Muscle layer of colon (tissue), 2 donors: ENCODE results near the gene USP4.

Experiments
- H3K27ac ChIP-seq: one replicate; pipeline ENCODE4 v1.7.0; 2013; ENCODE audit warnings: low read depth, mild to moderate bottlenecking, low read length, moderate library complexity
- H3K27me3 ChIP-seq, 2 donors: one replicate each; pipeline ENCODE4 v1.7.0; 2013; ENCODE audit warnings: low read length in 2 of 2, mild to moderate bottlenecking in 2 of 2; ENCODE audit not compliant: insufficient read depth in 2 of 2, control insufficient read depth in 1 of 2
- H3K36me3 ChIP-seq: one replicate; pipeline ENCODE4 v1.7.0; 2013; ENCODE audit warnings: mild to moderate bottlenecking, low read length; ENCODE audit not compliant: insufficient read depth
- H3K4me1 ChIP-seq: one replicate; pipeline ENCODE4 v1.7.0; 2013; ENCODE audit warnings: mild to moderate bottlenecking, low read length; ENCODE audit not compliant: insufficient read depth
- H3K4me3 ChIP-seq, 2 donors: one replicate each; pipeline ENCODE4 v1.7.0; 2013; ENCODE audit warnings: low read length in 2 of 2, low read depth in 1 of 2, mild to moderate bottlenecking in 1 of 2, moderate library complexity in 1 of 2
- H3K9ac ChIP-seq: one replicate; pipeline ENCODE4 v1.7.0; 2013; ENCODE audit warnings: low read length
- H3K9me3 ChIP-seq: one replicate; pipeline ENCODE4 v1.7.0; 2013; ENCODE audit warnings: mild to moderate bottlenecking, low read length
- donor health status: abdominal sarcoma.
- donor health status: Adenocarcinoma of cecum.

USP4 gene, protein sequence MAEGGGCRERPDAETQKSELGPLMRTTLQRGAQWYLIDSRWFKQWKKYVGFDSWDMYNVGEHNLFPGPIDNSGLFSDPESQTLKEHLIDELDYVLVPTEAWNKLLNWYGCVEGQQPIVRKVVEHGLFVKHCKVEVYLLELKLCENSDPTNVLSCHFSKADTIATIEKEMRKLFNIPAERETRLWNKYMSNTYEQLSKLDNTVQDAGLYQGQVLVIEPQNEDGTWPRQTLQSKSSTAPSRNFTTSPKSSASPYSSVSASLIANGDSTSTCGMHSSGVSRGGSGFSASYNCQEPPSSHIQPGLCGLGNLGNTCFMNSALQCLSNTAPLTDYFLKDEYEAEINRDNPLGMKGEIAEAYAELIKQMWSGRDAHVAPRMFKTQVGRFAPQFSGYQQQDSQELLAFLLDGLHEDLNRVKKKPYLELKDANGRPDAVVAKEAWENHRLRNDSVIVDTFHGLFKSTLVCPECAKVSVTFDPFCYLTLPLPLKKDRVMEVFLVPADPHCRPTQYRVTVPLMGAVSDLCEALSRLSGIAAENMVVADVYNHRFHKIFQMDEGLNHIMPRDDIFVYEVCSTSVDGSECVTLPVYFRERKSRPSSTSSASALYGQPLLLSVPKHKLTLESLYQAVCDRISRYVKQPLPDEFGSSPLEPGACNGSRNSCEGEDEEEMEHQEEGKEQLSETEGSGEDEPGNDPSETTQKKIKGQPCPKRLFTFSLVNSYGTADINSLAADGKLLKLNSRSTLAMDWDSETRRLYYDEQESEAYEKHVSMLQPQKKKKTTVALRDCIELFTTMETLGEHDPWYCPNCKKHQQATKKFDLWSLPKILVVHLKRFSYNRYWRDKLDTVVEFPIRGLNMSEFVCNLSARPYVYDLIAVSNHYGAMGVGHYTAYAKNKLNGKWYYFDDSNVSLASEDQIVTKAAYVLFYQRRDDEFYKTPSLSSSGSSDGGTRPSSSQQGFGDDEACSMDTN

DNA sequence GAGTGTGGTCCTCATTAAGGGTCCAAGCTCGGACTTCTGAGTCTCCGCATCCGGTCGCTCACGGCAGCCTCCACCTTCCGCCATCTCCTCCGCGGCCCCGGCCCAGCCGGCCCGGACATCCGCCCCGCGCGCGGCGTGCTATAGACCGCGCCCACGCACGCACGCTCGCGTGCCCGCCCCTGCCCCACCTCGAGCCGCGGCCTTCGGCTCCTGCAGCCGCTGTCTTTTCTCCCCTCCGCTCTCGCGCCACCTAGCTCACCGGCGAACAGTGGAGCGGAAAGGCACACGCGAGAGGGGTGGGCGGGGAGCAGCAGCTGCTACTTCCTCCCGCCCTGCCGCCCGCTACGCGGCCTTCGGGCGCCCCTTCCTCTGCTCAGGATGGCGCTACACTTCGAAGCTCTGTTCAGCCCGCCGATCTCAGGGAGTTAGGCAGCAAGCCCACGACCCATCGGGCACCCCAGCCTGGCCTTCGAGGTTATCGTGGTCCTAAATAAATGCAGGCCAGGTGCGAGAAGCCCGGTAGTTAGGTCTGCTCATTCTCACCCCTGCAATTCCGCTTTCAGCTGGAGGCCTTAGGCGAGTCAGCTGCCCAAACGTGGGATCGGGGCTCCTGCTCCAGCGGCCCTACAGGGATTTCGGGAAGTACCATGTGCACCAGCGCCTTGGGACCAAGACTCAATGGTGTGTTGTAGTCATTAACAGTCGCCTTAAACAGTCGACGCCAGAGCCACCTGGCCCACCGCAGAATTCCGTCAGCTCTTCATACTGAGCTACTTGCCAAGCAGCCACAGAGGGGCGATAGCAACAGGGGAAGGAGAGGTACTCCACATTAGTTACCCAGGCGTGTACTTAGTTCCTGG is at the start of gene USP4:
USP4 (minus strand) TSS at position 113 of the 860 bp plus-strand sequence; CDS start at position 84, 29 bp downstream.
- Histone ChIP-seq H3K27me3 (no peaks in the 10 kb centered on the region), H3K36me3 (peaks cover 14% of the 10 kb centered on the region), H3K4me3 (peak within 1 kb of the TSS; percentile 84 to 99), H3K9ac (peak within 1 kb of the TSS; percentile 83), H3K4me1 (peaks cover 11% of the 10 kb centered on the region), H3K27ac (peak within 1 kb of the TSS; percentile 100), H3K9me3 (no peaks in the 10 kb centered on the region)

DNA sequence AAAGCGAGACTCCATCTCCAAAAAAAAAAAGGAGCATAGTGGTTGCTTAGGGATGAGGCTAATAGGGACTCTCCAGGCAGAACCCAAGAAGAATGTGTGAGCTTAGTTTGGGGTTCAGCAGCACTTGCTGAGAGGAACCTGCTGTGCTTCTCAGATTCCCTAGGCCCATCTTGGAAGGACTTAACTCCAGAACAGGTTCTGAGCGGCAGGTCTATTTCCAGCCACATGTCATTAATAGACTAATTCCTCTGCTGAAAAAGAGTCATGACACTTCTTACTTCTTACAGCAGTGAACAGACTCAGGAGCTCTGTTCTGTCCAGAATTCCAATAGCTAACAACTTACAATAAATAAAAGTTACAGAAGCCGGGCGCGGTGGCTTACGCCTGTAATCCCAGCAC is 49.4 kb upstream of the USP4 start:
- no peaks in the 10 kb centered on the region for H3K27me3 ChIP-seq
- H3K36me3 ChIP-seq, result no peaks in the 10 kb centered on the region
- peaks cover 14% of the 10 kb centered on the region for H3K4me1 ChIP-seq
- H3K4me3 ChIP-seq, result no peak overlapping the region
- H3K9ac ChIP-seq, result no peak overlapping the region
- H3K27ac ChIP-seq, result no peak overlapping the region
- no peaks in the 10 kb centered on the region for H3K9me3 ChIP-seq

DNA sequence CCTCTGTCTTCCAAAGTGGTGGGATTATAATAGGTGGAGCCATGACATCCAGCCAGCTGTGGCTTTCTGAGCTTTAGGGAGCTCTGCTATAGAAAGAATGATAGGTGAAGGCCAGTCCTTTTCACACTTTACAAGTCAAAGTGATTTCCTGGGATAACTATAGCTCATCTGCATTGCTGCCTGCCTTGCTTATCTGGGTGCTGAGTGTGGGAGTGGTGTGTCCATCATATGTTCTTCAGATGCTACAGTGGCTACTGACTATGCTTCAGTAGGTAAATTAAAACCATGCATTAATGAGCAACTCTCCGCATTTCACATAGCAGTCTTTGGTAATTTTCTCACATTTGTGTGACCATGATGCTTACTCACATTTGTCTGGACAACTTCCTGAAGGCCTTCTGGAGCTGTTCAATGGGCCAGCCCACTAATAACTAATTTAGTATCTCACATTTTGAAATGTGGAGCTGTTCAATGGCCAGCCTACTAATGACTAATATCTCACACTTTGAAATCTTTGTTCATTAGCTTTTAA is 48.5 kb upstream of the USP4 start:
- H3K4me3 ChIP-seq, result no peak overlapping the region
- H3K9ac ChIP-seq, result no peak overlapping the region
- no peaks in the 10 kb centered on the region for H3K36me3 ChIP-seq
- peaks cover 20% of the 10 kb centered on the region for H3K4me1 ChIP-seq
- H3K9me3 ChIP-seq, result no peaks in the 10 kb centered on the region
- no peaks in the 10 kb centered on the region for H3K27me3 ChIP-seq
- H3K27ac ChIP-seq, result no peak overlapping the region

GRCh38 chr3:49387721-49388120 is 47.9 kb upstream of the USP4 start:
- no peaks in the 10 kb centered on the region for H3K9me3 ChIP-seq
- no peak overlapping the region for H3K4me3 ChIP-seq
- no peaks in the 10 kb centered on the region for H3K36me3 ChIP-seq
- H3K27me3 ChIP-seq, result no peaks in the 10 kb centered on the region
- H3K9ac ChIP-seq, result no peak overlapping the region
- peaks cover 20% of the 10 kb centered on the region for H3K4me1 ChIP-seq
- H3K27ac ChIP-seq, result no peak overlapping the region

DNA sequence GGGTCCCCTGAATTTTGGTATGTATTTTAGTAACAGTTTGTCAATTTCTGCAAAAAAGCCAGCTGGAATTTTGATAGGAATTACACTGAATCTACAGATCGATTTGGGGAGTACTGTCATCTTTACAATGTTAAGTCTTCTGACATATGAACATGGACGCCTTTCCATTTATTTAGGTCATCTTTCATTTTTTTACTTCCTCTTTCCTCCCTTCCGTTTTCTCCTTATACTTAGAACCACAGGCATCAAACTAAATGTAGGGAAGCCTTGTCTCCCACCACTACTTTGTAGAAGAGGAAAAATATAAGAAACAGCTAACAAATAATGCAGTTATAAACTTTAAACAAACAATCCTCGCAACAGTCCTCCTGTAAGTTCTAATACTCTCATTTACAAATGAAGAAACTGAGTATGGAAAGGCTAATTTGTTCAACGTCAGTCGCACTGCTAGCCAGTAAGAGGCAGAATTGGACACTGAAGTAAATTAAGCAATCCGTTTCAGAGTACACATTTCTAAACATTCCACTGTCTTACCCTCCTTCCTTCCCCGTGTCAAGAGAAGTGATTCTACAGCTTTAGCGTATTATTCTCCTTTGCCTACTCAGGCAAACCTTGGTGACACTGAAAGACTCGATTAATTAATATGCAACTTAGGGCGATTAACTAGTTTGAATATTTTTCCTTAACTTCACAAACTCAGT is 46.4 kb upstream of the USP4 start:
- Histone ChIP-seq H3K4me1 (peaks cover 20% of the 10 kb centered on the region), H3K9me3 (no peaks in the 10 kb centered on the region), H3K9ac (no peak overlapping the region), H3K36me3 (no peaks in the 10 kb centered on the region), H3K27ac (no peak overlapping the region), H3K27me3 (no peaks in the 10 kb centered on the region), H3K4me3 (no peak overlapping the region)

- Histone ChIP-seq H3K9me3 (no peaks in the 10 kb centered on the region), H3K27me3 (no peaks in the 10 kb centered on the region), H3K27ac (no peak overlapping the region), H3K9ac (no peak overlapping the region), H3K4me1 (peaks cover 20% of the 10 kb centered on the region), H3K4me3 (no peak overlapping the region), H3K36me3 (no peaks in the 10 kb centered on the region)
Measured at GRCh38 chr3:49385617-49386016, 45.8 kb upstream of the USP4 start.

DNA sequence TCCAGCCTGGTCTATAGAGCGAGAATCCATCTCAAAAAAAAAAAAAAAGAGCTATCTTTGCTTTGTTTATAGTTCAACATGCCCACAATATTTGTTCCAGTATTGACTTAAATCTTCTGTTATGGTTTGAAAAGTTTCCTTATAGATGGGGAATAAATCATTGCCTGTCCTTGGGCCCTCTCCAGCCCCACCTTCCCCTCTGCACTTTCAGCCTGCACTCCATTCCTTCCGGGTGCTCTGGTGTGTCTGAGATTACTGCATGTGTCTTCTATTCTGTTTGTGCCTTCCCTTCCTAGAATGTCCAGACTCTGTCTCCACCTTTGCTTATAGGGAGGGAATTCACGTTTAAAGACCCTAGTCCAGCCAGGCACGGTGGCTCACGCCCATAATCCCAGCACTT is 43.5 kb upstream of the USP4 start:
- H3K27ac ChIP-seq, result no peak overlapping the region
- no peaks in the 10 kb centered on the region for H3K27me3 ChIP-seq
- no peaks in the 10 kb centered on the region for H3K9me3 ChIP-seq
- H3K4me3 ChIP-seq, result no peak overlapping the region
- H3K4me1 ChIP-seq, result peaks cover 26% of the 10 kb centered on the region
- H3K9ac ChIP-seq, result no peak overlapping the region
- no peaks in the 10 kb centered on the region for H3K36me3 ChIP-seq

- Histone ChIP-seq H3K27ac (no peak overlapping the region), H3K4me3 (no peak overlapping the region), H3K27me3 (no peaks in the 10 kb centered on the region), H3K9me3 (no peaks in the 10 kb centered on the region), H3K9ac (no peak overlapping the region), H3K4me1 (peaks cover 7% of the 10 kb centered on the region), H3K36me3 (peaks cover 10% of the 10 kb centered on the region)
Measured at GRCh38 chr3:49378249-49378895, 38.5 kb upstream of the USP4 start.

- H3K4me1 ChIP-seq, result peaks cover 7% of the 10 kb centered on the region
- no peaks in the 10 kb centered on the region for H3K9me3 ChIP-seq
- no peak overlapping the region for H3K27ac ChIP-seq
- H3K36me3 ChIP-seq, result peaks cover 19% of the 10 kb centered on the region
- no peak overlapping the region for H3K9ac ChIP-seq
- H3K4me3 ChIP-seq, result no peak overlapping the region
- H3K27me3 ChIP-seq, result no peaks in the 10 kb centered on the region
Measured at GRCh38 chr3:49377483-49377882, 37.6 kb upstream of the USP4 start.

DNA sequence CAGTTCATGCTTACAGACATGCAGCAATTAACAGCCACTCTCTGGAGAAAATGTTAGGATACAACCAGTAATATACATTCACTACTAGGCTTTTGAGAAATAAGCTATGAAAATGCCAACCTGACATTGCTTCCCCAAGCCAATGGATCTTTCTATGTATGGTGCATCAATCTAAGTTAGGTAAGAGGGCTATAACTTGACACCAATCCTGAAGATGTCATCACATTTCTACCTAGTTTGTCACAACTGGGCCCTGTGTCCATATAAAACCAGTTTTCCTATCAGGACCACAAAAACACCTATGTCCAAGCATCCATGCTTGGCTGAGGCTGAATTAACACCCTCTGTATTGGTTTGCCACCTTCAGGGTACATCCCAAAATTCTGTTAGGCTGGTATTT is 32.1 kb upstream of the USP4 start:
- H3K36me3 ChIP-seq, result peaks cover 43% of the 10 kb centered on the region
- no peak overlapping the region for H3K27ac ChIP-seq
- H3K27me3 ChIP-seq, result no peaks in the 10 kb centered on the region
- H3K9me3 ChIP-seq, result no peaks in the 10 kb centered on the region
- H3K9ac ChIP-seq, result no peak overlapping the region
- H3K4me1 ChIP-seq, result peaks cover 6% of the 10 kb centered on the region
- no peak overlapping the region for H3K4me3 ChIP-seq
